Right renal pelvis (tissue), 4 donors: Measurements from ENCODE around the gene NPHP1. TPM values are rescaled to one million over a fixed set of nuclear protein-coding genes. Genes with fewer than 3 reads are reported as not detected.
A peak's percentile ranks its signal among the peaks of the same experiment; 100 is the strongest.
"Not testable (repeated sequence)": the region's sequence is repeated elsewhere in the genome, so short reads cannot be mapped to it uniquely, and the experiment has no call there.

Source experiments
- DNase-seq, 4 donors: peaks; one replicate each; pipeline ENCODE4 v3.0.0-alpha.2; 2013; ENCODE audit warnings: low read depth in 4 of 4, low spot score in 3 of 4, missing footprints in 1 of 4
- polyA plus RNA-seq, 4 donors: library from polyadenylated mRNA; unstranded; fragments of 120-200 nt; gene quantifications; one replicate each; pipeline ENCODE4 v1.2.1, GENCODE V29; 2013; ENCODE audit not compliant: insufficient read length in 4 of 4

Gene NPHP1
- polyA plus RNA-seq, 4 donors, result 13.8 to 20.8 (median 15.7) TPM

DNA sequence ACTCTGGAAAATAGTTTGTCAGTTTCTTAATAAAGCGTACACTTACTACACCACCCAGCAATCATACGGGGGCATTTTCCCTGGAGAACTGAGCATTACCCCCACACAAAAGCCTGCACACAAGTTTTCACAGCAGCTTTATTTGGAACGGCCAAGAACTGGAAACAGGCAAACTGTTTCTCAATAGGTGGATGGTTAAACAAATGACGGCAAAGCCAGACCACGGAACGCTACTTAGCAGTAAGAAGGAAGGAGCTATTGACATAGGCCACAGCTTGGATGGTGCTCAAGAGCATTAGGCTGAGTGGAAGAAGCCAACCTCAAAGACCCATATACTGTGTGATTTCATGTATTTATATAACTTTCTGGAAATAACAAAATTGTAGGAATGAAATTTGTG lies 98.2 kb downstream of the NPHP1 start:
- no peak for DNase-seq

- no peak for DNase-seq
Observed at GRCh38 chr2:110105608-110106467, 99.0 kb downstream of the NPHP1 start.

DNA sequence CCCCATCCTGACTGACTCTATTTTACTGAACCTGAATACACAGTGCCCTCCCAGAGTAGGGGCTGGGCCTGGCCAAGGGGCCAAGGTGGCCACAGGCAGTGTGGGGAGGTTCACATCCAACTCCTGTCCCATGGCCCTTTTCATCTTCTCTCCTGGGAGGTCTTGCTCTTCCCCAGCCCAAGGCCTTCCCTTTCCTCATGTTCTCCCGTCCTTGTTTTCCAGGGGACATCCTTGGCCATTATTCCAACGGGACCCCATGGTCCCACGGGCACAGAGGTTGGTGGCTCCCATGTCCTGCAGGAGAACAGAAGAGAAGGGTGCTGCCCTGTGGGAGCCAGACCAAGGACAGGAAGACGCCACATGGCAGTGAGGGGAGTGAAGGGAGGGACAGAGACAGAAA lies 99.6 kb downstream of the NPHP1 start:
- DNase-seq, result no peak

DNA sequence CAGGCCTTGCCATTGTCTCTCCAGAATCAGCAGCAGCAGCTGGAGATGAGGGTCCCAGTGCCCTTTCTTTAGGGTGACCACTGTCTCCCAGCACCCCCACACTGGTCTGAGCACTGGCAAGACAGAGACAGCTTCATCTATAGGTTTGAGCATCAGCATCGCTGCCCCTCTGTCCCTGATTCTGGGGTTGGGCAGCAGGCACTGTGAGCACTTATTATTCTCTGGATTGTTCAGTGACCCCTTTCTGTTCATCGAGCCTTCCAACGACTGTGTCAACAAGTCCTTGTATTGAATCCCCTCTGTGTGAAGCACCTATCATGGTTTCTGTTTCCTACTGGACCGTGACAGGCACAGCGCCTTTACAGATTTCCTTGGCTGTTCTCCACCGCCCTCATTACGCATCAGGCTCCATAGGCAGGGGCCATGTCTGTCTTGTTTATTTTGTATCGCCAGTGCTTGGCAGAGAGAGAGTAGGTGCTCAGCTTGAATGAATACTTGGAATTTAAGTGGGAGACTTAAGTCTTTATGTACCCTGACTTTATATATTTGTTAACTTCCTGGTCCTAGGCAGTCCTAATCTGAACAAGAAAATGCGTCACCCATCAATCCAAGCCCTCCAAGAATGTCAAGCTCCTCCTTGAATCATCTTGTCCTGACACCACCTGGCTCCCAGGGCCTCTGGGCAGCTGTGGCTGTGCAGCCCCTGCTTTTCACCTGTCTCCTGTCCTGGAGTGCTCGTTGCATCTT lies 100.6 kb downstream of the NPHP1 start:
- DNase-seq, result no peak

DNA sequence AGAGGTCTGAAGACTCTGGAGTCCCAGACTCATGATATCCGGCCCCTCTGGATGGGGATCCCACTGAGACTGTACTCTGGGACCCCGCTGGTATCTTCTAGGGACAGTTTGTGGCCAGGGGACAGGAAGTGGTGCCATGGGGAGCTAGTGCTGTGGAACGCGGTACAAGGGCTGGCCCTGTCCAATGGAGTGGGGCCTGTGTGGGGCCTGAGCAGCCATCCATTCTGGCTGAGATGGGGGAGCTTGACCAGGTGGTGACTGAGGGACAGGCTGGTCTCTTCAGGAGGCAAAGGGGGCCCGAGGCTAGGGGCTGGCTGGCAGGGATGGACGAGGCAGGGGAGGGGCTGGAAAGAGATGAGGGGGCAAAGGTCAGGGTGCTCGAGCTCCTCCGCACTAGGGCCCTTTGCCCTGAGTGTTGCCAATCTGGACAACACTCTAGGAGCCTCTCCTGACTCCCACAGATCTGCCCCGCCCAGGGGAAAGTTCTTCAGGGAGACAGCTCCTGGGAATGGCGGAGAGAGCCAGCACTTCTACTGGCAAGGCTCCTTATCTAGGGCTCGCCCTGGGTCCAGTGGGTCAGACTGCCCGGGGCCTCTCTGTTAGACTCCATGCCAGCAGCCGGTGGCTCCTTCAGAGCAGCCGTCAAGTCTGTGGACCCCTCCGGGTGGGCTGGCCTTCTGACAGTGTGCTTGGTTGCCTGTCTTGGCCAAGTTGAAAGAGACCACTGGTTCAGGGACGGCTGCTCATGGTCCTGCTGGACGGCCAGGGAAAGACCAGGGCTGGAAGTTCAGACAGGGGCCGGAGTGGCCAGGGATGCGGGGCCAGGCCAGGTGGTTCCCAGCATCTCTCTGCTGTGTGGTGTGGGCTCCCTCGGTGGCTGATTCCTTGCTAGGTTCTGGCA lies 101.5 kb downstream of the NPHP1 start:
- no peak for DNase-seq

- no peak for DNase-seq
Observed at GRCh38 chr2:110101901-110102803, 102.7 kb downstream of the NPHP1 start.

- peak in 1 of 4 donors; percentile 59 for DNase-seq
Observed at GRCh38 chr2:110101280-110101844, 103.5 kb downstream of the NPHP1 start.

DNA sequence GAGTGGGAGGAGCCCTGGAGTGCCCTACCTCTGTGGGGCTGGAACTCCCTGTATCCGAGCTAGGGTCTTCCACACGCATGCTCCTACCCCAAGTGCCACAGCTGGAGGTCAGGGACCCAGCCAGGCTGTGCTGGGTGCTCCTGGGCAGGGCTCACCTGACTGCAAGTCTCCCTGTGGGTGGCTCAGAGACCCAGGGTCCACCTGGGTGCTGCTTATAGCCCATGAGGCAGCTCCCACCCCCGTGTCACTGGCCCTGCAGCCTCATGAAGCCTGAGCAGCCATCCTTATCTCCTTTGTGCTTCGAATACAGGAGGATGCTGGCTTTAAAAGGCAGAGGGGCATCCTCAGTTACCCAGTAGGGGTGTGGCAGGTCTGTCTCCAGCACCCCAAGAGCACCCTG lies 103.9 kb downstream of the NPHP1 start:
- DNase-seq, result not testable (repeated sequence)

GRCh38 chr2:110100480-110100879 lies 104.3 kb downstream of the NPHP1 start:
- no peak for DNase-seq

GRCh38 chr2:110099471-110100225 lies 105.2 kb downstream of the NPHP1 start:
- DNase-seq, result no peak

GRCh38 chr2:110099038-110099425 lies 105.8 kb downstream of the NPHP1 start:
- DNase-seq, result no peak

DNA sequence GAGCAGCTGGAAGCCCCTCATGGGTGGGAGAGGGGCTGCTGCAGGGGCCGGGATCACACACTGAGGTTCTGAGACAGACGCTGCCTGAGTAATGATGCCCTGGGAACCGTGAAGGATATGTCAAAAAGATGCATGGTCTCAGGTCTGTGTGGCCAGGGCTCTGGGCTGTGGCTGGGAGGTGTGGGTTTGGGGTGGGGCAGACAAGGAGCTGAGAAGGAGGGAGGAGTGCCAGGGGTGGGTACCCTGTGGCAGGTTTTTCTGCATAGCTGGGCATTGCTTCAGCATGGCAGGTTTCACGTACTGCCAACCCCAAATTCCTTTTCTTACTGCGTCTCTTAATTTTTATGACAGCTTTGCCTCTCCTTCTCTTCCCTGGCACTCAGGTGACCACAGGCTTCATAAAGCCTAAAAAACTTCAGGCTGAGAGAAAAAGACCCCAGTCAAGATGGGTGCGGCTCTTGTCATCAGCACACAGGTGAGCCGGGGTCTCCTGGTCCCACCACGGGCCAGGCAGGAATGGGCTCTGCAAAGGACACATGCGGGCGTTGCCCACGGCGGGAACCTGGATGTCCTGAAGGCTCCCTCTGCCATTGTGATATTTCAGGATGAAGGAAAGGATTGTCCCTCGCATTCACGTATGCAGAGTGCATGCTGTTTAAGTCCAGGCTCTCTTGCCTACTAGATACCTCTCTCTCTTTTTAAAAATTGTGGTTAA lies 107.2 kb downstream of the NPHP1 start:
- DNase-seq, result no peak

GRCh38 chr2:110095994-110096633 lies 108.7 kb downstream of the NPHP1 start:
- DNase-seq, result no peak

DNA sequence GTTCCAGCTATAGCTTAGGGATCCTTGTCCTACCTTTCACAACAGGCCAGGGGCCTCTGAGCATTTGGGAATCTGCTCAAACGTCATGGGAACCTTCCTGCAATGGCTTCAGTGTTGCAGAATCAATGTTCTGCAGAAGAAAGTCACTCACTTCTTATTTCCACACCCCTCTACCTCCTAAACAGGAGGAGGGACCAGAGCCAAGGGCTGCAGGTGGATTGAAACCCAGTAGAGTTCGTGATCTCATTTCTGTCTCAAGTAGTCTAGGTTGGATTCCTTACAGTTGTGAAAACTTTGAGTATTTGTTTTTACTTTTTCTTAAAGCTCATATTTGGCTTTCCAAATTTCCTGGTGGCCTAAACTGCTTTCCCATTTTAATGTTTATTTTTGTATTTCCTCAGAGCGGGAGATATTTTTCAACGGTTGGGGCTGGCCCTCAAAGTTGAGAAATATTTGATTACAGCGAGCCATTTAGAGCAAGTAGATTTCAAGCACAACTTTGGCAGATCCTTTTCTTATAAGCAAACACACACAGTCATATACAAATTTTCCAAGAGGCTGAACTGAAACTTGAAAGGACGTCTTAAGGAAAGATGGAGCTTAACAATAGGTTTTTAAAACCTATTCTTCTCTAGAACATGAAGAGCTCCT lies 109.8 kb downstream of the NPHP1 start:
- not testable (repeated sequence) for DNase-seq

DNA sequence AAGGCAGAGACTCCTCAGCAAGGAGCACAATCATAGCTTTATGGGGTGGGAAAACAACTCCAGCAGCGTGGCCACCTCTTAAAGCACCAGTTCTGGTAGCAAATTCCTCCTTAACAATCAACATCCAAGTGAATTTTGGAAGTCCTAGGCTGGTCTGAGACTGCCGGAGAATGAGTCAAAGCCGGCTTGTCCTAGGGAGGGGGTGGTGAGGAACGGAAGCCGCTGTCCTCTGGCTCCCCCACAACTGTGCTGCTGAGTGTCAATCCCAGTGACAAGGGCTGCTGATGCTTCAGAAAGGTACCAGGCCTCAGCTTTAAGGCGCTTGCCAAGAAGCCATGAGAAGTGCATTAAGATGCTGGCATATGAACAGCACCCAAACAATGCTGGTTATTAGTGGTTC lies 110.9 kb downstream of the NPHP1 start:
- DNase-seq, result not testable (repeated sequence)

GRCh38 chr2:110090164-110090563 lies 114.6 kb downstream of the NPHP1 start:
- DNase-seq, result not testable (repeated sequence)

- not testable (repeated sequence) for DNase-seq
Observed at GRCh38 chr2:110083757-110084156, 121.1 kb downstream of the NPHP1 start.
